ENCODE results near the gene TNPO1.
"Not testable (repeated sequence)": the region's sequence is repeated elsewhere in the genome, so short reads cannot be mapped to it uniquely, and the experiment has no call there.

The TNPO1 gene

GRCh38 chr5:72932686-72933085 is 116.2 kb downstream of the TNPO1 start:
- WGBS (ENCODE audit: extremely low coverage, insufficient coverage, insufficient read length) = no CpG with 5 or more reads among the region's 2 CpGs
- H2BK12ac ChIP-seq (ENCODE audit: low read length); H3K4me1 ChIP-seq (ENCODE audit: control insufficient read depth in 1 of 2, insufficient read depth in 2 of 2, low read length in 2 of 2); H3K27ac ChIP-seq (ENCODE audit: low read depth, low read length); H3K4me3 ChIP-seq (ENCODE audit: low read depth, low read length); H2BK5ac ChIP-seq (ENCODE audit: low read depth, low read length, poor library complexity); H4K12ac ChIP-seq (ENCODE audit: low read depth, low read length); H4K8ac ChIP-seq (ENCODE audit: low read depth, low read length); H3K14ac ChIP-seq (ENCODE audit: low read length); H2AFZ ChIP-seq (ENCODE audit: insufficient read depth, low read length, poor library complexity); H2AK5ac ChIP-seq (ENCODE audit: low read length); H3K79me1 ChIP-seq (ENCODE audit: low read length); H3K4ac ChIP-seq (ENCODE audit: low read depth, low read length); H3K79me2 ChIP-seq (ENCODE audit: control insufficient read depth, insufficient read depth, low read length, poor library complexity); H3K9me3 ChIP-seq (ENCODE audit: insufficient read depth, low read depth, low read length); H3K36me3 ChIP-seq (ENCODE audit: control insufficient read depth in 1 of 2, insufficient read depth in 2 of 2, low read length in 2 of 2); H2BK120ac ChIP-seq (ENCODE audit: insufficient read depth, low read length, poor library complexity); H3K23ac ChIP-seq (ENCODE audit: low read length); H3K18ac ChIP-seq (ENCODE audit: low read length); DNase-seq; H4K91ac ChIP-seq (ENCODE audit: low read depth, low read length); H3K9ac ChIP-seq (ENCODE audit: low read length); H3K4me2 ChIP-seq (ENCODE audit: low read length); H3K27me3 ChIP-seq (ENCODE audit: insufficient read depth, low read length): not testable (repeated sequence)

DNA sequence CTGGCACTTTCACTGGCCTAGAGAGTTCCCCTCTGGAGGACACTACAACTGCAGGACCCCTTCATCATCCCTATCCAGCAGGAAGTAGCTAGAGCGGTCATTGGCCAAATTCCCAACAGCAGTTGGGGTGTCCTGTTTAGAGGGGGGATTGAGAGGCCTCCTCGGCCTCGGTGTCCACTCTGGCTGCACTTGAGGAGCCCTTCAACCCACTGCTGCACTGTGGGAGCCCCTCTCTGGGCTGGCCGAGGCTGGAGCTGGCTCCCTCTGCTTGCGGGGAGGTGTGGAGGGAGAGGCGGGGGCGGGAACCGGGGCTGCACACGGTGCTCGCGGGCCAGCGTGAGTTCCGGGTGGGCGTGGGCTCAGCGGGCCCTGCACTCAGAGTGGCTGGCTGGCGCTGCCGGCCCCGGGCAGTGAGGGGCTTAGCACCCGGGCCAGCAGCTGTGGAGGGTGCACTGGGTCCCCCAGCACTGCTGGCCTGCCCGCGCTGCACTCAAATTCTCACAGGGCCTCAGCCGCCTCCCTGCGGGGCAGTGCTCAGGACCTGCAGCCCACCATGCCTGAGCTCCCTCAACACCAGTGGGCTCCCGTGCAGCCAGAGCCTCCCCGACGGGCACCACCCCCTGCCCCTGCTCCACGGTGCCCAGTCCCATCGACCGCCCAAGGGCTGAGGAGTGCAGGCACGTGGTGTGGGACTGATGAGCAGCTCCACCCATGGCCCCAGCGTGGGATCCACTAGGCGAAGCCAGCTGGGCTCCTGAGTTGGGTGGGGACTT is 118.7 kb downstream of the TNPO1 start:
- not testable (repeated sequence) for H3K23ac ChIP-seq (ENCODE audit: low read length)
- no CpG with 5 or more reads among the region's 32 CpGs for WGBS (ENCODE audit: extremely low coverage, insufficient coverage, insufficient read length)

GRCh38 chr5:72936893-72937292 is 120.4 kb downstream of the TNPO1 start:
- peaks cover 5% of the 10 kb centered on the region for H3K9me3 ChIP-seq (ENCODE audit: insufficient read depth, low read depth, low read length)

More for the DNA sequence above, 118.7 kb downstream of the TNPO1 start:
- not testable (repeated sequence) for H3K36me3 ChIP-seq (ENCODE audit: control insufficient read depth in 1 of 2, insufficient read depth in 2 of 2, low read length in 2 of 2); H2BK5ac ChIP-seq (ENCODE audit: low read depth, low read length, poor library complexity); H2BK120ac ChIP-seq (ENCODE audit: insufficient read depth, low read length, poor library complexity); H3K27ac ChIP-seq (ENCODE audit: low read depth, low read length); H4K12ac ChIP-seq (ENCODE audit: low read depth, low read length); H3K79me2 ChIP-seq (ENCODE audit: control insufficient read depth, insufficient read depth, low read length, poor library complexity); H3K18ac ChIP-seq (ENCODE audit: low read length); H3K4me2 ChIP-seq (ENCODE audit: low read length); H2AK5ac ChIP-seq (ENCODE audit: low read length); H3K4ac ChIP-seq (ENCODE audit: low read depth, low read length); H3K9ac ChIP-seq (ENCODE audit: low read length); DNase-seq; H3K14ac ChIP-seq (ENCODE audit: low read length); H3K9me3 ChIP-seq (ENCODE audit: insufficient read depth, low read depth, low read length); H4K91ac ChIP-seq (ENCODE audit: low read depth, low read length); H3K4me1 ChIP-seq (ENCODE audit: control insufficient read depth in 1 of 2, insufficient read depth in 2 of 2, low read length in 2 of 2); H3K27me3 ChIP-seq (ENCODE audit: insufficient read depth, low read length); H3K79me1 ChIP-seq (ENCODE audit: low read length); H2BK12ac ChIP-seq (ENCODE audit: low read length); H2AFZ ChIP-seq (ENCODE audit: insufficient read depth, low read length, poor library complexity); H3K4me3 ChIP-seq (ENCODE audit: low read depth, low read length); H4K8ac ChIP-seq (ENCODE audit: low read depth, low read length)

DNA sequence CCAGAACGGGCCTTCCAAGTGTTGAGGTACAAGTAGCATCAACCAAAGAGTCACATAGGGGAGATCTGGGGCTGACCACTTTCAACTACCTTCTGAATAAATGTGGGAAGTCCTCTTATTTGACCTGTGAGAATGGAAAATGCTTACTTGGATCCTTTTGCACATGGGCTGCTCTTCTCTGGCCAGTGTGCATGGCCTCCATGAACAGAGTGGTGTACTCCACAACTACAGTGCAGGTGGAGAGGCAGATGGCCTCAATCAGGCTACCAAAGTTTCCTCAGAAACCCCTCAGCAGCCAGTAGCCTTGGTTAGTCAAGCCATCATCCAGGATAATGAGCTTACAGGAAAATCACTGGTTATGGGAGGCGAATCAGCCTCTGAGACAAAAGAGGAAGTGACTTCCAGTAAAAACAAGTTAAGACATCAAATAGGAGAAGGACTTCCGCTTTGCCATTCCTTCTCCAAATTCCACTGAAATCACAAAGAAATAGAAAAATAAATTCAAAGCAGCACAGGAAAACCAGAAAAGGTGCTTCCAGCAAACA is 121.1 kb downstream of the TNPO1 start:
- Histone ChIP-seq H2BK120ac (ENCODE audit: insufficient read depth, low read length, poor library complexity) (no peak overlapping the region), H3K9ac (ENCODE audit: low read length) (no peak overlapping the region), H4K8ac (ENCODE audit: low read depth, low read length) (no peak overlapping the region), H3K79me1 (ENCODE audit: low read length) (no peaks in the 10 kb centered on the region), H3K4ac (ENCODE audit: low read depth, low read length) (no peak overlapping the region), H3K4me1 (ENCODE audit: control insufficient read depth in 1 of 2, insufficient read depth in 2 of 2, low read length in 2 of 2) (no peaks in the 10 kb centered on the region), H3K14ac (ENCODE audit: low read length) (no peak overlapping the region), H3K27ac (ENCODE audit: low read depth, low read length) (no peak overlapping the region), H3K4me3 (ENCODE audit: low read depth, low read length) (no peak overlapping the region), H2BK12ac (ENCODE audit: low read length) (no peak overlapping the region), H3K27me3 (ENCODE audit: insufficient read depth, low read length) (no peaks in the 10 kb centered on the region), H2AFZ (ENCODE audit: insufficient read depth, low read length, poor library complexity) (no peak overlapping the region), H3K4me2 (ENCODE audit: low read length) (no peak overlapping the region), H3K36me3 (ENCODE audit: control insufficient read depth in 1 of 2, insufficient read depth in 2 of 2, low read length in 2 of 2) (peaks cover 0 to 3% of the 10 kb centered on the region in 2 experiments), H2BK5ac (ENCODE audit: low read depth, low read length, poor library complexity) (no peak overlapping the region), H4K12ac (ENCODE audit: low read depth, low read length) (no peak overlapping the region), H3K18ac (ENCODE audit: low read length) (no peak overlapping the region), H2AK5ac (ENCODE audit: low read length) (no peak overlapping the region), H4K91ac (ENCODE audit: low read depth, low read length) (no peak overlapping the region), H3K79me2 (ENCODE audit: control insufficient read depth, insufficient read depth, low read length, poor library complexity) (no peaks in the 10 kb centered on the region), H3K9me3 (ENCODE audit: insufficient read depth, low read depth, low read length) (peaks cover 5% of the 10 kb centered on the region), H3K23ac (ENCODE audit: low read length) (no peak overlapping the region)
- peak in 1 of 2 donors; percentile 6 for DNase-seq
- no CpG with 5 or more reads among the region's 3 CpGs for WGBS (ENCODE audit: extremely low coverage, insufficient coverage, insufficient read length)

More at GRCh38 chr5:72936893-72937292, 120.4 kb downstream of the TNPO1 start:
- H3K4me3 ChIP-seq (ENCODE audit: low read depth, low read length) = no peak overlapping the region
- H3K79me1 ChIP-seq (ENCODE audit: low read length) = no peaks in the 10 kb centered on the region
- no peak overlapping the region for H3K14ac ChIP-seq (ENCODE audit: low read length)
- no peak overlapping the region for H2BK120ac ChIP-seq (ENCODE audit: insufficient read depth, low read length, poor library complexity)
- H4K8ac ChIP-seq (ENCODE audit: low read depth, low read length) = no peak overlapping the region
- H4K91ac ChIP-seq (ENCODE audit: low read depth, low read length) = no peak overlapping the region
- H4K12ac ChIP-seq (ENCODE audit: low read depth, low read length) = no peak overlapping the region
- no peaks in the 10 kb centered on the region for H3K4me1 ChIP-seq (ENCODE audit: control insufficient read depth in 1 of 2, insufficient read depth in 2 of 2, low read length in 2 of 2)
- no peak overlapping the region for H2AFZ ChIP-seq (ENCODE audit: insufficient read depth, low read length, poor library complexity)
- H3K36me3 ChIP-seq (ENCODE audit: control insufficient read depth in 1 of 2, insufficient read depth in 2 of 2, low read length in 2 of 2) = peaks cover 0 to 3% of the 10 kb centered on the region in 2 experiments
- H2BK5ac ChIP-seq (ENCODE audit: low read depth, low read length, poor library complexity) = no peak overlapping the region
- no peak overlapping the region for H3K4me2 ChIP-seq (ENCODE audit: low read length)
- WGBS (ENCODE audit: extremely low coverage, insufficient coverage, insufficient read length) = no CpG with 5 or more reads among the region's 4 CpGs
- no peak overlapping the region for H3K4ac ChIP-seq (ENCODE audit: low read depth, low read length)
- no peak overlapping the region for H3K18ac ChIP-seq (ENCODE audit: low read length)
- no peaks in the 10 kb centered on the region for H3K27me3 ChIP-seq (ENCODE audit: insufficient read depth, low read length)
- no peak for DNase-seq
- no peaks in the 10 kb centered on the region for H3K79me2 ChIP-seq (ENCODE audit: control insufficient read depth, insufficient read depth, low read length, poor library complexity)
- H3K27ac ChIP-seq (ENCODE audit: low read depth, low read length) = no peak overlapping the region
- H2AK5ac ChIP-seq (ENCODE audit: low read length) = no peak overlapping the region
- no peak overlapping the region for H2BK12ac ChIP-seq (ENCODE audit: low read length)
- no peak overlapping the region for H3K9ac ChIP-seq (ENCODE audit: low read length)
- no peak overlapping the region for H3K23ac ChIP-seq (ENCODE audit: low read length)
